Activated CD8-positive, alpha-beta memory T cell treated with anti-CD3 and anti-CD28 coated beads, Interleukin-2, amount 50 U/mL, for 48 hours (primary cell): ENCODE measurements around the gene B3GNT7.
"Not testable (repeated sequence)": the region's sequence is repeated elsewhere in the genome, so short reads cannot be mapped to it uniquely, and the experiment has no call there.

ENCODE experiments used
- DNase-seq: peaks from one replicate; pipeline ENCODE4 v3.0.0-alpha.2; 2020

Gene B3GNT7

GRCh38 chr2:231395188-231396057 lies at the start of gene B3GNT7:
TSS of gene B3GNT7 (plus strand) at chr2:231395710. CDS start at chr2:231395804, 94 bp downstream.
- no peak for DNase-seq

DNA sequence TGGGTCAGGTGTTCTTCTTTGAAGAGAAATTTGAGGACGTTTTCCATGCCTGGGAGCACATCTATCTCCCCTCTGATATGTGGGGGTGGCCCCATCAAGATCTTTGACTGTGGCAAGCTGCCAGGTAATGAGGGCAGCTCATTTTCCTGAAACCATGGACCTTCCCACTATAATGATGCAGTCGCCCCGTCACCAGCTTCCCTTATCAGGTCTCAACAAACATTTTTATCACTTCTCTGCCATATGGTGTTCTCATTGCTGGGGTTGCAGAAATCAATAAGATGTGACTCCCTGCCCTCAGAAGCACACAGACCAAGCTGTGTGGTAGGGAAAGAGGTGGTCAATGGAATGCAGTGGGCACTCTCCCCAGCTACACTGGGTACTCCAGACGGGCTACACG lies 48.4 kb upstream of the B3GNT7 start:
- DNase-seq: no peak

DNA sequence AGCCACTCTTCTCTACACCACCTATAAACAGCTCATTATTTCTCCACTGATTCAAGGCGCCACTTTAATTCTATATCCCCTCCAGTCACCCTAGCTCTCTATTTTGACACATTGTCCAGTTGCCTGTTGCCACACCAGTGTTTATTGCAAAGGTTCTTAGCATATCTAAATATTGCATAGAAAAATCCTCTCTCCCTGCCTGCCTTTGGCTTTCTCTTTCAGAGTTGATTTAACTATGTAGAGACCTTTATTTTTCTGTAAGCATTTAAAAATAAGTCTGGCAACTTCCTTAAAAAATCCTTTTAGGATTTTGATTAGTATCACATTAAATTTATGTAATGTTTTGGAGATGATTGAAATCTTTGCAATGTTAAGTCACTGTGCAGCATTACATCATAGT lies 47.9 kb upstream of the B3GNT7 start:
- DNase-seq: no peak

GRCh38 chr2:231348173-231348572 lies 47.3 kb upstream of the B3GNT7 start:
- DNase-seq: no peak

GRCh38 chr2:231348704-231349373 lies 46.7 kb upstream of the B3GNT7 start:
- no peak for DNase-seq

DNA sequence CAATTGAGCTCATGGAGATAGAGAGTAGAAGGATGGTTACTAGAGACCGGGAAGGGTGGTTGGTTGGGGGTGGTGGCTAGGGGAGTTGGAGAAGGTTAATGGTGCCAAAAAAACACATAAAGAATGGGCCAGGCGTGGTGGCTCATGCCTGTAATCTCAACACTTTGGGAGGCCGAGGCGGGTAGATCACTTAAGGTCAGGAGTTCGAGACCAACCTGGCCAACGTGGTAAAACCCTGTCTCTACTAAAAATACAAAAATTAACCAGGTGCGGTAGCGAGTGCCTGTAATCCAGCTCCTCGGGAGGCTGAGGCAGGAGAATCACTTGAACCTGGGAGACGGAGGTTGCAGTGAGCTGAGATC lies 46.2 kb upstream of the B3GNT7 start:
- DNase-seq: not testable (repeated sequence)

- no peak for DNase-seq
Observed at GRCh38 chr2:231351648-231352047, 43.9 kb upstream of the B3GNT7 start.

- no peak for DNase-seq
Observed at GRCh38 chr2:231353469-231353868, 42.0 kb upstream of the B3GNT7 start.

DNA sequence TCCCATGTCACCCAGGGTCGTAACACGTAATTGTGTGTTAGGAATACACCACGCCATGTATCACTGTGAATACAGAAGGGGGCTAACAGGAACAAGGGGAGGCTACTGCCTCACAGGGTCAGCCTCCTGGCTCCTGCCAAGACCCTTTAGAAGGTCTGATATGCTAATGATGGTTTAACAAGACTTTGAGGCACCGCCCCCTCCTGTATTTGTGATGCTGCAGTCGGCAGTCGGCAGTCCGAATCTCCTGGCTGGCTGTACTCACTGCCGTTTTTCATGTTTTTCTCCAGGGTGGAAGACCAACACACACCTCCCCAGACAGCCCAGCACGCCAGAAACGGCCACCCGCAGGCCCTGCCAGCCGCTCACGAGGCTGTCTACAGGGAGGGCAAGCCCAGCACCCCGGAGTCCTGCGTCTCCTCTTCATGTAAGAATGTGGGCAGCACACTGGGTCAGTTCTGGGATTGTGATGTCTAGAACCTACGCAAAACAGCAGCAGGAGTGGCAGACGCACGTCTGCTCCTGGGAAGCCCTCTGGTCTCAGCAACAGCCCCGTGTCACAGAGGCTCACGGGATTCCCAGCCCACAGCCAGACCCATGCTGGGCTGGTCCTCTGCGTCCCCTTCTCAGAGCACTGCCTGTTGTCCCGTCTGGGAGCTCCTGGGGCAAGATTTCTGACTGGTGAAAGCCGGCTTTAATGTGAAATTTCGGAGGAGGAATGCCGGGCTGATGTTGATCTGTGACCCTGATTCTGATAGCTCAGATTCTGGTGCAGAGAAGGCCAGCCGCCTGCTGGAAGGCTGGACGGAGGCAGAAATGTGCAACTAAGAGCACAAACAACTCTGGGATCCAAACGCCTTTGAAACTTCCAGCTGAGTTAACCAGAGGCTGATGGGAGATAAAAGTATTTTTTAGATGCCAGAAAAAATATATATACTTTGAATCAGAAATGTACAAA lies 39.7 kb upstream of the B3GNT7 start:
- DNase-seq: no peak

GRCh38 chr2:231356466-231356844 lies 39.1 kb upstream of the B3GNT7 start:
- DNase-seq: no peak

DNA sequence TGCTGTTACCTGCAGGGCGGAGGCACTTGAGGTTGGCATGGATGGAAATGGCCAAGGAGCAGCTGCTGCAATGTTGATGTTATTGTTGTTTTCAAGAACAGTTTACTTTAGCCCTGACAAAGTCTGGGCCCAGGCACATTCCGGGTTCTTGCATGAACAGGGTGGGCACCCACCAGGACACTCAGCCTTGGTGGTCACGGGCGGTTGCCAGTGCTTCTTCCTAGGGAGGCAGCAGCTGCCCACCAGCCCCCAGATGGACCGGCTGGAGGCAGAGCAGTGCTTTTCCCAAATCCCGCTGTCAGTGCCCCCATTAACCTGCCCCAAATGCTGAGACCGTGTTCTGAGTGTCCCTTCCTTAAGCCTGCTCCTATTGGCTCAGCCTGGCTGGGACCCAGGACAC lies 38.5 kb upstream of the B3GNT7 start:
- no peak for DNase-seq

GRCh38 chr2:231357931-231358330 lies 37.6 kb upstream of the B3GNT7 start:
- no peak for DNase-seq

DNA sequence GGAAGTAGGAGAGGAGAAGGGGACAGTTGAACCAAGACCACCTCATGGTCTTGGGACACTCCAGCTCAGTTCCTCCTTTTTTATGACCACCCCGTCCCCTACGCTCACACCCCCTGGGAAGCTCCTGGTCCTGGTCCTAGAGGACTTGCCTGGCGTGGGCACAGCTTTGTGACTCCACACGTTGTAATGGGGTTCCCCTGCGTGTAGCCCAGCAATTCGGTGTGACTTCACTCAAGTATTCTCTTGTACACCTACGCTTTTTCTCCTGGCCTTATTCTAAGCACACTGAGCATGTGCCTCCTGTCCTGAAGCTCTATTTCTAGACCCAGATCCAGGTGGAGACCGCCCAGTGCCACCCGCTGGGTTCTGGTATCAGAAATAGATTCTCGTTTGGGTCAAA lies 36.1 kb upstream of the B3GNT7 start:
- DNase-seq: no peak

DNA sequence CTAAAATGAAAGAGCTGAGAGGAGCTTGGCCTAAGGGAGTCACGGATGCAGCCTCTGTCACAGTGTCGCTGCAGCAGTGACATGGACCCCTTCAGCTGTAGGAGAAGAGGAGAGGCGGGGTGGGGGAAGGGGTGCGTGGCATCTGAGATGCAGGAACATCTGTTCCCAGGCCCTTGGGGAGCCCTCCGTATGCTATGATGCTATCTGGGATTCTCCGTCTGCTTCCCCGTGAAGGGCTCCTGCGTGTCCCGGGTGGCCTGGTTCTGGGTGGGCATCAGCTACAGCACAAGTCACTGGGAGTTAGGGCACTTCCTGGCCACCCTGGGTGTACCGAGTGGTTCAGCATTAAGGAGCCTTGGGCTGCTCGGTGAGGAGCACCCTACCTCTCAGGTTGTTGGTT lies 35.6 kb upstream of the B3GNT7 start:
- DNase-seq: no peak

DNA sequence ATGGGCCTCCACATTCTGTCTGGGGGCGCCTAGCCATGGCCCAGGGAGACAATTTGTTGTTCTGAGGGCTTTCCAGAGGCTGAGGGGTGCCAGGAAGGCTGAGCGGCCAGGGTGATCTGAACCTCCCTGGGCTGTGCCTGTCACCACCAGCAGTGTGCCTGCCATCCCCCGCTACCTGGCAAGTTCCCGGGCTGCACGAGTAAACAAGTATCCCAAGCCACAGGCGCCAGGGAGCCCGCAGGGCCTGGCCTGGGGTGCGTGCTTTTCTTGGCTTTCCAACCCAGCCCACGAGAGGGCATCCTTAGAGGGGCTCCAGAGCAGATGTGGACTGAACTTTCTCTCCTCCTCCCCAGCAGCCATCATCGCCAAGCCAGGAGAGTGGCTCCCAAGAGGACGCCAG lies 35.1 kb upstream of the B3GNT7 start:
- DNase-seq: no peak

DNA sequence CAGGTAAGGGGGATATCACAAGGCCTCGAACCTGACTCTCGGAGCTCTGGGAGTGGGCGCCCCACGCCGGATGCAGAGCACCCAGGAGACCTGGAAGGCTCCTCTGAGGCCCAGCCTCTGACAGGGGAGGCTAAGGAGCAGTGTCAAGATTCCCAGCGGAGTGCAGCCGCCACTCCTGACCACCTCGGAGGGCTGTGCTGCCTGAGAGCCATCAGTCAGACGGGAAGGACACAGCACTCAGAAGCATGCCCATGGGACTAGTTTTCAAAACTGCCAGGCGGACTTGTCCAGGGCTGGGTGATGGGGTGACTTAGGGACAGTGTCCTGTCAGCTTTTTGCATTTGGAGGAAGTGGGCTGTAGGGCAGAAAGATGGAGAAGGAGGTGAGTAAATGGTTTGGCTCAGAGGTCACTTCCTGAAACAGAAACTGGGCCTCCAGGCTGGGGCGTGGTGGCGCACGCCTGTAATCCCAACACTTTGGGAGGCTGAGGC lies 34.6 kb upstream of the B3GNT7 start:
- no peak for DNase-seq

- DNase-seq: no peak
Observed at GRCh38 chr2:231361701-231362554, 33.6 kb upstream of the B3GNT7 start.

DNA sequence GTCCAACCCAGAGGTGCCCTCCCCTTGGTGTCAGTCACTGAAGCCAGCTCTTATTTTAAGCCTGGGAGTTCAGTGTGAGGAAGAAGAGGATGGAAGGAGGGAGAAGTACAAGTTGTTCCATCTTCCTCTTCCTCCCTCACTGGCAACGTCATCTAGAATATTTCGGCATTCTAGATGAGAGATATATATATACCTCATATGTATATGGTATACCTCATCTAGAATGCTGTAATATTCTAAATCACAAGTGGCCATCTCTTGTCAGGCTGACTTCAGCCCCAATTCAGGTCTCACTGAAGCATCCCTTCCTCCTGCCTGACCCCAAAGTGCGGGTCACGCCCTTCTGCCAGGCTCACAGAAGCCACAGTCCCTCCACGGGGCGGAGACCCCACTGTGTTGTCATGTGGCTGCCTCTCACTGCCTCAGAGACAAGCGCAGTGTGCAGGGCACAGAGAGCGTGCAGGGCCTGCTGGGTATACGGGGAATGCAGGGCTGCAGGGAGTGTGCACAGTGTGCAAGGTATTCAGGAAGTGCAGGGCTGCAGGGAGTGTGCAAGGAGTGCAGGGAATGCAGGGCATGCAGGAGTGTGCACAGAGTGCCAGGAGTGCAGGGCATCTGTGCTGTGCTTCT lies 32.8 kb upstream of the B3GNT7 start:
- no peak for DNase-seq

GRCh38 chr2:231364061-231364460 lies 31.4 kb upstream of the B3GNT7 start:
- DNase-seq: no peak

GRCh38 chr2:231364961-231365810 lies 30.3 kb upstream of the B3GNT7 start:
- DNase-seq: no peak

DNA sequence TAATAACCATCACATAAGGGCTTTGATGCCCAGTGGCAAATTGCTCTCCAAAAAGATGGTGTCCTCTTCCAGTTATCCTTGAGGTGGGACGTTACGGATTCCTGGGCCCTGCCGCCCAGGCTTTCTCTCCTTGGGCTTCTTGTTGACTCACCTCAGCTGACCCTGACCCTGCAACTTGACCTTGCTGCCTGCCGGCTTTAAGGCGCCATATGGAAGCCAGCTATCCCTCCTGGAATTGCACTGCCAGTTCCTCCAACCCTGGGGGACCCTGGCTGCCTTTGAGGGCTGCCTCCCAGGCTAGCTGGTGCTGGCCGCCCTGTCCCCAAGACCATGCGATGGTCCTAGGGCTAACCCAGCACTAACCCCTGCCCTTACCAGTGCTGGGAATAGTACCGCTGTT lies 28.3 kb upstream of the B3GNT7 start:
- DNase-seq: no peak
